ENCODE results near the gene ZNF485.

Gene ZNF485

DNA sequence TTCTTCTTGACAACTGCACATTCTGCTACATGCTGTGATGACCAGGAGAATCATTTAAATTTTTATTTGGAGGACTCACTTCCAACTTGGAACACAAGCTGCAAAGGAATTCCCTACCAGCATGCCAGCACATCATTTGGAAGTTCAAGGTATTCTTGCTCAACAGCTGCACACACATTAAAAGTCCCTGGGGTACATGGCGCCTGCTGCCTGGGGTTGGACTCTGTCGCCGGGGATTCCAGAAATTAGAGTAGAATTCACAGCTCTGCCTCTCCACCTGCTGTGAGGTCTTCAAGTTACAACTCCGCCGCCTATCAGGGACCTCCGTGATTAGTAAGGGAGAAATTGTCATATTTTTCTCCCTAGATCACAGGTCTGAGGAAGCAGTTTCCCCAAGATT, 41.3 kb downstream of the ZNF485 start:
- Histone ChIP-seq H3K9me3 (peaks cover 22% of the 10 kb centered on the region), H3K27me3 (peaks cover 34% of the 10 kb centered on the region), H3K4me3 (ENCODE audit: low read depth in 1 of 2, low read length in 1 of 2) (no peak overlapping the region), H3K4me1 (ENCODE audit: control insufficient read depth in 1 of 2, insufficient read depth in 1 of 2, low read depth in 1 of 2, low read length in 1 of 2) (peaks cover 7 to 12% of the 10 kb centered on the region in 2 experiments), H3K27ac (no peak overlapping the region), H3K36me3 (no peaks in the 10 kb centered on the region)
- TF ChIP-seq, protein P1, sequence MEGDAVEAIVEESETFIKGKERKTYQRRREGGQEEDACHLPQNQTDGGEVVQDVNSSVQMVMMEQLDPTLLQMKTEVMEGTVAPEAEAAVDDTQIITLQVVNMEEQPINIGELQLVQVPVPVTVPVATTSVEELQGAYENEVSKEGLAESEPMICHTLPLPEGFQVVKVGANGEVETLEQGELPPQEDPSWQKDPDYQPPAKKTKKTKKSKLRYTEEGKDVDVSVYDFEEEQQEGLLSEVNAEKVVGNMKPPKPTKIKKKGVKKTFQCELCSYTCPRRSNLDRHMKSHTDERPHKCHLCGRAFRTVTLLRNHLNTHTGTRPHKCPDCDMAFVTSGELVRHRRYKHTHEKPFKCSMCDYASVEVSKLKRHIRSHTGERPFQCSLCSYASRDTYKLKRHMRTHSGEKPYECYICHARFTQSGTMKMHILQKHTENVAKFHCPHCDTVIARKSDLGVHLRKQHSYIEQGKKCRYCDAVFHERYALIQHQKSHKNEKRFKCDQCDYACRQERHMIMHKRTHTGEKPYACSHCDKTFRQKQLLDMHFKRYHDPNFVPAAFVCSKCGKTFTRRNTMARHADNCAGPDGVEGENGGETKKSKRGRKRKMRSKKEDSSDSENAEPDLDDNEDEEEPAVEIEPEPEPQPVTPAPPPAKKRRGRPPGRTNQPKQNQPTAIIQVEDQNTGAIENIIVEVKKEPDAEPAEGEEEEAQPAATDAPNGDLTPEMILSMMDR (IDR thresholded peaks at IDR 0.05): no peak

DNA sequence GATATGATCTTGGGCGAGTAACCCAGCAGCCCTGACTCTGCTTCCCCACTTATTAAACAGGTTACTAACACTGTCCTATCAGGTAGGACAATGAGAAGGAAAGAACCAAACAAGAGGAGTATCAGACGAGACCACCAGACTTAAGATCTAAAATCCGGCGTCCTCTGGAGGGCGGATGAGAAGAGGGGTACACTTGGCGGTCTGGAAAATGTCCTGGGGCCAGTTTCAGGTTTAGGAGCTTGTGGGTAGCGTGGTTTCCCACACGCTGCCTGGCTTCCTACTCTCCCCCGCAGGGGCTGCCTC, 41.8 kb downstream of the ZNF485 start:
- TF ChIP-seq, protein P1 (IDR thresholded peaks at IDR 0.05): no peak
- peaks cover 34% of the 10 kb centered on the region for H3K27me3 ChIP-seq
- H3K9me3 ChIP-seq: peaks cover 21% of the 10 kb centered on the region
- no peak overlapping the region for H3K27ac ChIP-seq
- no peaks in the 10 kb centered on the region for H3K36me3 ChIP-seq
- H3K4me1 ChIP-seq (ENCODE audit: control insufficient read depth in 1 of 2, insufficient read depth in 1 of 2, low read depth in 1 of 2, low read length in 1 of 2): peaks cover 7 to 12% of the 10 kb centered on the region in 2 experiments
- H3K4me3 ChIP-seq (ENCODE audit: low read depth in 1 of 2, low read length in 1 of 2): peak overlapping the region; percentile 56 to 69

DNA sequence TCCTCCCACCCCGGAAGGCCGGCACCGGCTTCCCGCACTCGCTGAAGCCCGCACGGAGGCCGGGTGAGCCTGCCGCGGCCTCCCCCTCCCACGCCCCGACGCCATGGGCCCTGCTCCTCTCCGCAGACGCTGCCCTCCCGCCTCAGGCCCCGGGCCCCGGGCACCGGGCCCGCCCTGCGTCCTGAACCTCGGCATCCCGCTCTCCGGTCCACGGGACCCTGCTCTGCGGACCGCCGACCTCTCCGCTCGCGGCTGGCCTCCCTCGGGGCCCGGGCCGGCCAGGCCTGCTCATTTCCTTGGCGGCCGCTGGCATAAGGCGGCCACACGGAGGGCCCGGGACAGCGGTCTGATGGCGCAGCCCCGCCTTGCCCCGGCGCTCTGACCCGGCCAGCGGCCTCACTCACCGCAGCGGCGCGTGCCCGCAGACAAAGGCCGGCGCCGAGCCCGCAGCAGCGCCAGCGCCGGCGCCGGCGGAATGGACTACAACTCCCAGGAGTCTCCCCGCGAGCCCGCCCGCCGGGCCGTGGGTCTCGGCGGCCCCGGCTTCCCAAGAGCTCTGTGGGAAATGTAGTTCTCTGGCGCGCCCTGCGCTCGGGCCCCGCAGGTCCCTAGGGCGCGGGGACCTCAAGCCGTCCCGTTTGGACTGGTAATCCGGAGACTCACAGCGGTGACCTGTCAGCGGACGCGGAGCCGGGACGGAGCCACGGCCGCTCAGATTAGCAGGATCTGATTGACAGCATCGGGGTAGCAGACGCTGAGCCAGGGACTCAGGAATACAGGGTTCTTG, 42.4 kb downstream of the ZNF485 start, which contains the start of gene ZNF32:
TSS of gene ZNF32 (minus strand) at position 484 of the 787 bp plus-strand sequence. CDS start 2,748 bp downstream, outside the sequence.
- Histone ChIP-seq H3K4me1 (ENCODE audit: control insufficient read depth in 1 of 2, insufficient read depth in 1 of 2, low read depth in 1 of 2, low read length in 1 of 2) (peaks cover 7 to 12% of the 10 kb centered on the region in 2 experiments), H3K27ac (no peak within 1 kb of the TSS), H3K9me3 (peaks cover 16% of the 10 kb centered on the region), H3K4me3 (ENCODE audit: low read depth in 1 of 2, low read length in 1 of 2) (peak within 1 kb of the TSS; percentile 56 to 69), H3K27me3 (peaks cover 34% of the 10 kb centered on the region), H3K36me3 (no peaks in the 10 kb centered on the region)
- TF ChIP-seq, protein P1 (IDR thresholded peaks at IDR 0.05): no peak

DNA sequence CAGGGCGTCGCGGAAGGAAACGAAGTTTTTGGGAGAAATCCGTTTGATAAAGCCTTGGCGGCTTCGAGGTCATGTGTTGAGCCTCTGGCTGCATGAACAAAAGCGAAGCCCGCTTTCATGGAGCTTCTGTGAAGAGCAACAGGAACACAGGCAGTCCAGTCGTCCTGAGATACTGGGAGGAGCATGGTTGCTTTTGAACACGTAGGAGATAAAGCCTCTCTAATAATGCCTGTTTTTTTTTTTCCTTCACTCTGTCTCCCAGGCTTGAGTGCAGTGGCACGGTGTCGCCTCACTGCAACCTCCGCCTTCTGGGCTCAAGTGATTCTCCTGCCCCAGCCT, 42.9 kb downstream of the ZNF485 start:
- Histone ChIP-seq H3K9me3 (peaks cover 10% of the 10 kb centered on the region), H3K4me1 (ENCODE audit: control insufficient read depth in 1 of 2, insufficient read depth in 1 of 2, low read depth in 1 of 2, low read length in 1 of 2) (peaks cover 7 to 12% of the 10 kb centered on the region in 2 experiments), H3K27ac (no peak overlapping the region), H3K36me3 (no peaks in the 10 kb centered on the region), H3K4me3 (ENCODE audit: low read depth in 1 of 2, low read length in 1 of 2) (peak overlapping the region; percentile 56 to 69), H3K27me3 (peaks cover 34% of the 10 kb centered on the region)
- TF ChIP-seq, protein P1 (IDR thresholded peaks at IDR 0.05): no peak

DNA sequence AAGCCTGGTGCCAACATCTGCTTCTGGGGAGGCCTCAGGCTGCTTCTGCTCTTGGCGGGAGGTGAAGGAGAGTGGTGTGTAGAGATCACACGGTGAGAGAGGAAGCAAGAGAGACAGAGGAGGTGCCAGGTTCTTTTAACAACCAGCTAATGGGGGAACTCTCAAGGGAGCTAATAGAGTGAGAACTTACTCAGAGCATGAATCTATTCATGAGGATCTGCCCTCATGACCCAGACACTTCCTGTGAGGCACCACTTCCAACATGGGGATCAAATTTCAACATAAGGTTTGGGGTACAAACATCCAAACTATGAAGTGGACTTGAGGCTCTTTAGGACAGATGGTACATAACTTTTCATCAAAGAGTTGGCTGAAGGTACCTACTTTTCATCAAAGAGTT, 47.5 kb downstream of the ZNF485 start:
- no peaks in the 10 kb centered on the region for H3K9me3 ChIP-seq
- peaks cover 0 to 5% of the 10 kb centered on the region in 2 experiments for H3K4me1 ChIP-seq (ENCODE audit: control insufficient read depth in 1 of 2, insufficient read depth in 1 of 2, low read depth in 1 of 2, low read length in 1 of 2)
- TF ChIP-seq, protein P1 (IDR thresholded peaks at IDR 0.05): no peak

More for the DNA sequence above, 47.5 kb downstream of the ZNF485 start:
- Histone ChIP-seq H3K4me3 (ENCODE audit: low read depth in 1 of 2, low read length in 1 of 2) (no peak overlapping the region), H3K27ac (no peak overlapping the region), H3K36me3 (no peaks in the 10 kb centered on the region), H3K27me3 (peaks cover 39% of the 10 kb centered on the region)
